ENCODE measurements around the gene TPP1. TPM values are rescaled to one million over a fixed set of nuclear protein-coding genes. Genes with fewer than 3 reads are reported as not detected.

Gene TPP1
- total RNA-seq, 1 donor from 2014 or later, result 50.1 TPM

DNA sequence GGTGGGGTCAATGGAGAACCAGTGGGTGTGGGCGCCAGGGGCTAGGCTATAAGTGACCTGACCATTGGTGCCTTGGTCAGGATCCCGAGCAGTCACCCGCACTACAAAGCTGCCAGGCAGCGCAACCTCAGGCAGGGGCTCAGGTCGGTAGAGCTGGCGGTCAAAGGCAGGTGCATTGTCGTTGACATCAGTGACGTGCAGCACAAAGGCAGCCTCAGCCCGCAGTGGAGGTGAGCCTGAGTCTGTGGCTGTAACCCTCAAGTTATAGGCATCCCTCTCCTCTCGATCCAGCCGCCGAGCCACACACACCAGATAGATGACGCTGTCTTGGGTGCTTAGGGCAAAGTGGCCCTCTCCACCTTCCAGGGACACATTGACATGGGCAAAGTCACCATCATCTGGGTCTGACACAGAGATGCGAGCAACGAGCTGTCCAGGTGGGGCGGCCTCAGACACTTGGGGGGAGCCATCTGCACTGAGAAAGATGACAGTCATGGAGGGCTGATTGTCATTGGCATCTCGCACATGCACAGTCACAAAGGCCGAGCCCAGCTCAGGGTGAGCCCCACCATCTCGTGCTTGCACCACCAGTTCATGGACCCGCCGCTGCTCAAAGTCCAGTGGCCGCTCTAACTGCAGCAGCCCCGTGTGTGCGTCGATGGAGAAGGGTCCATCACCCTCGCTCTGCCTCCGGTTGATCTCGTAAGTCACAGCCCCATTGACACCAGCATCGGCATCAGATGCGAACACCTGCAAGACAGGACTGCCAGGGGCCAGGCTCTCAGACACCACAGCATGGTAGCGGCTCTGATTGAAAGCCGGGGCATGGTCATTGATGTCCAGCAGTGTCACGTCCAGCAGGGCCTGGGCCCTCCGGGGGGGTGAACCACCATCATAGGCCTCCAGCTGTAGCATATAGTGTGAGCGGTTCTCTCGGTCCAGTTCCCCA lies 21.1 kb upstream of the TPP1 start:
- H3K9me3 Mint-ChIP-seq, result no peaks in the 10 kb centered on the region
- no peaks in the 10 kb centered on the region for H3K4me1 Mint-ChIP-seq
- no peak overlapping the region for H3K4me3 Mint-ChIP-seq
- TF ChIP-seq, protein P1, sequence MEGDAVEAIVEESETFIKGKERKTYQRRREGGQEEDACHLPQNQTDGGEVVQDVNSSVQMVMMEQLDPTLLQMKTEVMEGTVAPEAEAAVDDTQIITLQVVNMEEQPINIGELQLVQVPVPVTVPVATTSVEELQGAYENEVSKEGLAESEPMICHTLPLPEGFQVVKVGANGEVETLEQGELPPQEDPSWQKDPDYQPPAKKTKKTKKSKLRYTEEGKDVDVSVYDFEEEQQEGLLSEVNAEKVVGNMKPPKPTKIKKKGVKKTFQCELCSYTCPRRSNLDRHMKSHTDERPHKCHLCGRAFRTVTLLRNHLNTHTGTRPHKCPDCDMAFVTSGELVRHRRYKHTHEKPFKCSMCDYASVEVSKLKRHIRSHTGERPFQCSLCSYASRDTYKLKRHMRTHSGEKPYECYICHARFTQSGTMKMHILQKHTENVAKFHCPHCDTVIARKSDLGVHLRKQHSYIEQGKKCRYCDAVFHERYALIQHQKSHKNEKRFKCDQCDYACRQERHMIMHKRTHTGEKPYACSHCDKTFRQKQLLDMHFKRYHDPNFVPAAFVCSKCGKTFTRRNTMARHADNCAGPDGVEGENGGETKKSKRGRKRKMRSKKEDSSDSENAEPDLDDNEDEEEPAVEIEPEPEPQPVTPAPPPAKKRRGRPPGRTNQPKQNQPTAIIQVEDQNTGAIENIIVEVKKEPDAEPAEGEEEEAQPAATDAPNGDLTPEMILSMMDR (IDR thresholded peaks at IDR 0.05; ENCODE audit: unreplicated experiment), result no peak
- H3K36me3 Mint-ChIP-seq, result peaks cover 3% of the 10 kb centered on the region
- H3K27me3 Mint-ChIP-seq (ENCODE audit: low read depth), result no peaks in the 10 kb centered on the region
- no peak for DNase-seq (ENCODE audit: low spot score in 2 of 2, unreplicated experiment in 2 of 2)
- no peak overlapping the region for H3K27ac Mint-ChIP-seq

- TF ChIP-seq, protein P1 (IDR thresholded peaks at IDR 0.05; ENCODE audit: unreplicated experiment), result no peak
- H3K27me3 Mint-ChIP-seq (ENCODE audit: low read depth), result no peaks in the 10 kb centered on the region
- peaks cover under 1% of the 10 kb centered on the region for H3K36me3 Mint-ChIP-seq
Measured at GRCh38 chr11:6638429-6638828, 19.2 kb upstream of the TPP1 start.

GRCh38 chr11:6637871-6638270 lies 18.6 kb upstream of the TPP1 start:
- no peak for DNase-seq (ENCODE audit: low spot score in 2 of 2, unreplicated experiment in 2 of 2)

More at GRCh38 chr11:6638429-6638828, 19.2 kb upstream of the TPP1 start:
- Mint-ChIP-seq H3K4me1 (no peaks in the 10 kb centered on the region), H3K4me3 (no peak overlapping the region), H3K27ac (no peak overlapping the region), H3K9me3 (no peaks in the 10 kb centered on the region)
- DNase-seq (ENCODE audit: low spot score in 2 of 2, unreplicated experiment in 2 of 2), result no peak

GRCh38 chr11:6636480-6636879 lies 17.3 kb upstream of the TPP1 start:
- no peaks in the 10 kb centered on the region for H3K9me3 Mint-ChIP-seq
- no peak overlapping the region for H3K27ac Mint-ChIP-seq
- H3K27me3 Mint-ChIP-seq (ENCODE audit: low read depth), result peaks cover 7% of the 10 kb centered on the region
- TF ChIP-seq, protein P1 (IDR thresholded peaks at IDR 0.05; ENCODE audit: unreplicated experiment), result no peak
- H3K4me3 Mint-ChIP-seq, result no peak overlapping the region
- DNase-seq (ENCODE audit: low spot score in 2 of 2, unreplicated experiment in 2 of 2), result no peak
- no peaks in the 10 kb centered on the region for H3K4me1 Mint-ChIP-seq
- peaks cover 15% of the 10 kb centered on the region for H3K36me3 Mint-ChIP-seq

More at GRCh38 chr11:6637871-6638270, 18.6 kb upstream of the TPP1 start:
- no peaks in the 10 kb centered on the region for H3K4me1 Mint-ChIP-seq
- H3K4me3 Mint-ChIP-seq, result no peak overlapping the region
- H3K27ac Mint-ChIP-seq, result no peak overlapping the region
- no peaks in the 10 kb centered on the region for H3K27me3 Mint-ChIP-seq (ENCODE audit: low read depth)
- H3K36me3 Mint-ChIP-seq, result peaks cover 4% of the 10 kb centered on the region
- H3K9me3 Mint-ChIP-seq, result no peaks in the 10 kb centered on the region
- TF ChIP-seq, protein P1 (IDR thresholded peaks at IDR 0.05; ENCODE audit: unreplicated experiment), result no peak

- Mint-ChIP-seq H3K9me3 (no peaks in the 10 kb centered on the region), H3K36me3 (peaks cover 25% of the 10 kb centered on the region), H3K4me3 (no peak overlapping the region), H3K27ac (no peak overlapping the region), H3K4me1 (no peaks in the 10 kb centered on the region), H3K27me3 (ENCODE audit: low read depth) (peaks cover 18% of the 10 kb centered on the region)
- no peak for DNase-seq (ENCODE audit: low spot score in 2 of 2, unreplicated experiment in 2 of 2)
- TF ChIP-seq, protein P1 (IDR thresholded peaks at IDR 0.05; ENCODE audit: unreplicated experiment), result no peak
Measured at GRCh38 chr11:6635082-6635932, 16.1 kb upstream of the TPP1 start.

Data from mesothelial cell of epicardium (in vitro differentiated cells).